Immature natural killer cell (primary cell): ENCODE results near the gene RDH8. TPM values are rescaled to one million over a fixed set of nuclear protein-coding genes. Genes with fewer than 3 reads are reported as not detected.
"Not testable (repeated sequence)": the region's sequence is repeated elsewhere in the genome, so short reads cannot be mapped to it uniquely, and the experiment has no call there.

Experiments used
- DNase-seq, 3 donors: peaks; one replicate each; pipeline ENCODE4 v3.0.0; 2022; ENCODE audit warnings: mixed read lengths in 1 of 3
- H3K27ac Mint-ChIP-seq, 6 donors: one replicate each; pipeline ENCODE4 v1.8.0; 2020; ENCODE audit warnings: mixed read lengths in 6 of 6, mild to moderate bottlenecking in 5 of 6, inconsistent platforms in 4 of 6, moderate library complexity in 3 of 6
- H3K27me3 Mint-ChIP-seq, 3 donors: one replicate each; pipeline ENCODE4 v1.8.0; 2020 to 2021; ENCODE audit warnings: low read depth in 3 of 3, mild to moderate bottlenecking in 3 of 3, mixed read lengths in 3 of 3, moderate library complexity in 3 of 3, inconsistent platforms in 1 of 3
- H3K36me3 Mint-ChIP-seq, 3 donors: one replicate each; pipeline ENCODE4 v1.8.0; 2020; ENCODE audit warnings: mixed read lengths in 3 of 3, inconsistent platforms in 2 of 3, mild to moderate bottlenecking in 2 of 3
- H3K4me1 Mint-ChIP-seq, 2 donors: one replicate each; pipeline ENCODE4 v1.8.0; 2020; ENCODE audit warnings: inconsistent platforms in 2 of 2, mild to moderate bottlenecking in 2 of 2, mixed read lengths in 2 of 2, moderate library complexity in 1 of 2
- H3K4me3 Mint-ChIP-seq, 5 donors: one replicate each; pipeline ENCODE4 v1.8.0; 2020; ENCODE audit warnings: mild to moderate bottlenecking in 5 of 5, mixed read lengths in 5 of 5, inconsistent platforms in 3 of 5, moderate library complexity in 3 of 5
- H3K9me3 Mint-ChIP-seq, 6 donors: one replicate each; pipeline ENCODE4 v1.8.0; 2020; ENCODE audit warnings: mild to moderate bottlenecking in 6 of 6, mixed read lengths in 6 of 6, inconsistent platforms in 4 of 6, moderate library complexity in 3 of 6
- polyA plus RNA-seq, 3 donors: library from polyadenylated mRNA; unstranded; fragments of 300-500 nt; fragmentation: Illumina TruSeq; gene quantifications; one replicate each; pipeline ENCODE4 v1.2.3, GENCODE V29; 2021

RDH8 gene
- polyA plus RNA-seq, 3 donors from 2014 or later = not detected

DNA sequence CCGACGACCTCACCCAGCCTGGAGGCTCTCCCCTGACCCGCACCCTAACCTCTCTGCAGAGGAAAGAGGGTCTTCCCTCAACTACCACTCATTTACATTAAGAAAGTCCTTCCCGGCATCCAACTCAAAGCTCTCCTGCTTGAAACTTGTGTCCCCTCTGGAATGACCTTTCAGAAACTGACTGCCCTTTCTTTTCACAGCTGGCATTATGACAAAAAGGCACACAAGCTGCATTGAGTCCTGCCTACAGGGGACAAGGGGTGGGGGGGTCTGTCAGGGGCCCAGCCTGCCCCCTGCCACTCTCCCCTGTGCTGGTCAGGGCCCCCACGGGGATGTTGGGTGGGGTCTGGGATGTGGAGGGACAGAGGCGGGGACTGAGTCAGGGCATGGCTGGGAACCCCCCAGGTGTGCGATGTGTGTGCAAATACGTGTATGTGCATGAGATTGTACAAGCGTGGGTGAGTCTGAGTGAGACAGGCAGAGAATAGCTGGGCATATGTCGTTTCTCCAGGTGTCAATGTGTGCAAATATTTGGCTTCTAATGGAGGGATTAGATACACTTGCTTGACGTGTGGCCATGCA lies 5.0 kb upstream of the RDH8 start:
- Mint-ChIP-seq H3K36me3 (peaks cover 0 to 1% (median 0%) of the 10 kb centered on the region in 3 donors), H3K4me3 (peak overlapping the region; percentile 44 to 80 (median 57)), H3K9me3 (no peaks in the 10 kb centered on the region), H3K27me3 (peaks cover 16 to 28% (median 24%) of the 10 kb centered on the region in 3 donors), H3K4me1 (peaks cover 55 to 67% of the 10 kb centered on the region in 2 donors), H3K27ac (peak overlapping the region in 5 of 6 donors; percentile 4 to 92 (median 38))
- no peak for DNase-seq

DNA sequence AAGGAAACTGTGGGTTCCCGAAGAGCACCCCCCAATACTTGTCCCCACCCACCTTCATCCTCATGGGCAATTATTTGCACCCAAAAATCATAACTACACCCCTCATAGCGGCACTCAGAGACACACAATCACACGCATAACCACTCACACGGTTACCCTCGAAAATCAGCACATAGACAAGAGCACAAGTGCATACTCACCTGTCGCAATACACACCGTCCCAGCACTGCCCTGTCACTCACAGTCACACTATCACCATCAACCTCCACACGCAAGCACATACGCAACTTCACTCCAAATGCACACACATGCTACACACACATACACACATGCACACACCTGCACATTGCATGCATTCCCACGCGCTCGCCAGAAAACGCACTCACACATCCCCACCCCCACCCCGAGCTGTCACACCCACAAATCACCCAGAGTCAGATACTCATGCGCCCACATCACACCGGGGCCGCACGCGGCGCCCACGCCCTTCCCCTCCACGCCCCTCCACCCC lies 3.5 kb upstream of the RDH8 start:
- Mint-ChIP-seq H3K9me3 (no peaks in the 10 kb centered on the region), H3K4me3 (peak overlapping the region; percentile 78 to 89 (median 84))
- peak in 1 of 3 donors; percentile 36 for DNase-seq

DNA sequence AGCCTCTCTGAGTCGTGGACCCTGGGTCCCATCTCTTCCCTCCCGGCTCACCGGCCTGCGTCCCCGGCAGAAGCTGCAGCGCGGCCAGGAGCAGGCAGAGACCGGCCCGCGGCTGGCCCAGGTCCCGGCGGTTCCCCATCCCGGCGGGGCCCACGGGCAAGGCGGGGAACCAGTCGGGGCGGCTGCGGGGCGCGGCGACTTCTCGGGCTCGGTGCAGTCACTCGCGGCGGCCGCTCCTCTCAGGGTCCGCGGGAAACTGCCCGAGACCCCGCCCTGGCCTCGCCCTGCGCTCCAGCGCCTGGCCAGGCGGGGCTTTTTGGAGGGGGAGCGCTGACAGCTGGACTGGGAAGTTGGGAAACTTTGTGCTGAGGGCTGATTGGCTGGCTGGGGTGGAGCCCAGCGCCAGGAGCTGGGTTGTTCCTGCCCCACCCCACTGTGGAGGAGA lies 3.0 kb upstream of the RDH8 start, which contains the start of gene COL5A3:
TSS of gene COL5A3 (minus strand) at position 258 of the 445 bp plus-strand sequence. CDS start at position 139, 119 bp downstream.
- no peak for DNase-seq
- no peaks in the 10 kb centered on the region for H3K36me3 Mint-ChIP-seq
- peak within 1 kb of the TSS; percentile 78 to 89 (median 84) for H3K4me3 Mint-ChIP-seq
- H3K27me3 Mint-ChIP-seq = peaks cover 16 to 29% (median 24%) of the 10 kb centered on the region in 3 donors
- H3K4me1 Mint-ChIP-seq = peaks cover 46 to 51% of the 10 kb centered on the region in 2 donors
- H3K9me3 Mint-ChIP-seq = no peaks in the 10 kb centered on the region
- peak within 1 kb of the TSS in 4 of 6 donors; percentile 0 to 88 (median 54) for H3K27ac Mint-ChIP-seq

More for the DNA sequence above, 3.5 kb upstream of the RDH8 start:
- H3K36me3 Mint-ChIP-seq = no peaks in the 10 kb centered on the region
- peak overlapping the region in 4 of 6 donors; percentile 0 to 88 (median 54) for H3K27ac Mint-ChIP-seq
- peaks cover 16 to 29% (median 24%) of the 10 kb centered on the region in 3 donors for H3K27me3 Mint-ChIP-seq
- peaks cover 50 to 56% of the 10 kb centered on the region in 2 donors for H3K4me1 Mint-ChIP-seq

- Mint-ChIP-seq H3K36me3 (no peaks in the 10 kb centered on the region), H3K4me3 (peak overlapping the region in 4 of 5 donors; percentile 36 to 51 (median 48)), H3K4me1 (peaks cover 39 to 44% of the 10 kb centered on the region in 2 donors), H3K9me3 (no peaks in the 10 kb centered on the region), H3K27ac (no peak overlapping the region), H3K27me3 (peaks cover 16 to 29% (median 24%) of the 10 kb centered on the region in 3 donors)
- DNase-seq = no peak
These were observed 2.3 kb upstream of the RDH8 start for GRCh38 chr19:10010939-10011338.

- no peak for DNase-seq
- Mint-ChIP-seq H3K4me1 (peaks cover 29 to 34% of the 10 kb centered on the region in 2 donors), H3K4me3 (no peak overlapping the region), H3K27me3 (peaks cover 16 to 26% (median 23%) of the 10 kb centered on the region in 3 donors), H3K9me3 (no peaks in the 10 kb centered on the region), H3K36me3 (no peaks in the 10 kb centered on the region), H3K27ac (no peak overlapping the region)
These were observed 1.3 kb upstream of the RDH8 start for GRCh38 chr19:10011974-10012373.

GRCh38 chr19:10013834-10014618 lies 743 bp downstream of the RDH8 start:
- Mint-ChIP-seq H3K9me3 (no peaks in the 10 kb centered on the region), H3K4me1 (peaks cover 9 to 15% of the 10 kb centered on the region in 2 donors), H3K36me3 (no peaks in the 10 kb centered on the region), H3K27ac (no peak overlapping the region), H3K4me3 (no peak overlapping the region), H3K27me3 (peaks cover 11 to 15% (median 14%) of the 10 kb centered on the region in 3 donors)
- DNase-seq = no peak

- H3K4me1 Mint-ChIP-seq = peaks cover 0 to 1% of the 10 kb centered on the region in 2 donors
- peaks cover under 1 to 5% (median 4%) of the 10 kb centered on the region in 3 donors for H3K27me3 Mint-ChIP-seq
- H3K4me3 Mint-ChIP-seq = no peak overlapping the region
- no peaks in the 10 kb centered on the region for H3K36me3 Mint-ChIP-seq
- H3K27ac Mint-ChIP-seq = no peak overlapping the region
- no peak for DNase-seq
- H3K9me3 Mint-ChIP-seq = peaks cover 0 to 3% (median 0%) of the 10 kb centered on the region in 6 donors
These were observed 5.0 kb downstream of the RDH8 start for GRCh38 chr19:10018263-10018662.

- Mint-ChIP-seq H3K36me3 (no peaks in the 10 kb centered on the region), H3K4me3 (no peak overlapping the region), H3K27ac (no peak overlapping the region), H3K4me1 (peaks cover 0 to 1% of the 10 kb centered on the region in 2 donors), H3K27me3 (peaks cover 0 to 5% (median 4%) of the 10 kb centered on the region in 3 donors), H3K9me3 (peaks cover 0 to 3% (median 0%) of the 10 kb centered on the region in 6 donors)
- DNase-seq = no peak
These were observed 5.5 kb downstream of the RDH8 start for GRCh38 chr19:10018786-10019185.

GRCh38 chr19:10019246-10019645 lies 6.0 kb downstream of the RDH8 start:
- no peak overlapping the region for H3K27ac Mint-ChIP-seq

DNA sequence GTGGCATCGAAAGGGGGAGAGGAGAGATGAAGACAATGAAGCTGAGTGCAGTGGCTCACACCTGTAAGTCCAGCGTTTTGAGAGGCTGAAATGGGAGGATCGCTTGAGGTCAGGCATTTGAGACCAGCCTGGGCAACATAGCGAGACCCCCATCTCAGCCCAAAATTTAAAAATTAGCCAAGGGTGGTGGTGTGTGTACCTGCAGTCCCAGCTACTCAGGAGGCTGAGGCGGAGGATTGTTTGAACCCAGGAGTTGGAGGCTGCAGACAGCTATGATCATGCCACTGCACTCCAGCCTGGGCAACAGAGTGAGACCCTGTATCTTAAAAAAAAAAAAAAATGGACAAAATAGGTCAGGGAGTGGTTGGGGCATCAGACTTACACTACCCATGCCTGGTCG lies 7.6 kb downstream of the RDH8 start:
- Mint-ChIP-seq H3K4me1 (peaks cover 0 to 1% of the 10 kb centered on the region in 2 donors), H3K27me3 (peaks cover 0 to 5% (median 4%) of the 10 kb centered on the region in 3 donors), H3K36me3 (no peaks in the 10 kb centered on the region), H3K9me3 (peaks cover 0 to 3% (median 0%) of the 10 kb centered on the region in 6 donors), H3K27ac (no peak overlapping the region), H3K4me3 (no peak overlapping the region)
- no peak for DNase-seq

More at GRCh38 chr19:10019246-10019645, 6.0 kb downstream of the RDH8 start:
- Mint-ChIP-seq H3K4me3 (no peak overlapping the region), H3K4me1 (peaks cover 0 to 1% of the 10 kb centered on the region in 2 donors), H3K9me3 (peaks cover 0 to 3% (median 0%) of the 10 kb centered on the region in 6 donors), H3K27me3 (peaks cover 0 to 5% (median 4%) of the 10 kb centered on the region in 3 donors), H3K36me3 (no peaks in the 10 kb centered on the region)
- DNase-seq = no peak

DNA sequence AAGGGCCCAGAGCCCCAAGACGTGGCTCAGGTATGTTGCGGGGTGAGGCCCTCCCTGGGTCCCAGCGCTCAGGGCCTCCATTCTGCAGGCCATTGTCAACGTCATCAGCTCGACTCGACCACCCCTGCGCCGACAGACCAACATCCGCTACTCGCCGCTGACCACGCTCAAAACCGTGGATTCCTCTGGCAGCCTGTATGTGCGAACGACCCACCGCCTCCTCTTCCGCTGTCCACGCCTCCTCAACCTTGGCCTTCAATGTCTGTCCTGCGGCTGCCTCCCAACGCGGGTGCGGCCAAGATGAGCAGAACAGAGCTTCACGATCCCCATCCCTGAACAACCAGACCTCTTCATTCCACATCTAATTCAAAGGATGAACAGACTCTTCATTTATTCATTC lies 8.2 kb downstream of the RDH8 start:
- peaks cover 0 to under 1% (median 0%) of the 10 kb centered on the region in 3 donors for H3K36me3 Mint-ChIP-seq
- peak overlapping the region in 1 of 6 donors; percentile 62 for H3K27ac Mint-ChIP-seq
- peaks cover 0 to 3% (median 0%) of the 10 kb centered on the region in 6 donors for H3K9me3 Mint-ChIP-seq
- H3K27me3 Mint-ChIP-seq = peaks cover 0 to 7% (median 4%) of the 10 kb centered on the region in 3 donors
- H3K4me3 Mint-ChIP-seq = no peak overlapping the region
- peaks cover 0 to 1% of the 10 kb centered on the region in 2 donors for H3K4me1 Mint-ChIP-seq
- no peak for DNase-seq

DNA sequence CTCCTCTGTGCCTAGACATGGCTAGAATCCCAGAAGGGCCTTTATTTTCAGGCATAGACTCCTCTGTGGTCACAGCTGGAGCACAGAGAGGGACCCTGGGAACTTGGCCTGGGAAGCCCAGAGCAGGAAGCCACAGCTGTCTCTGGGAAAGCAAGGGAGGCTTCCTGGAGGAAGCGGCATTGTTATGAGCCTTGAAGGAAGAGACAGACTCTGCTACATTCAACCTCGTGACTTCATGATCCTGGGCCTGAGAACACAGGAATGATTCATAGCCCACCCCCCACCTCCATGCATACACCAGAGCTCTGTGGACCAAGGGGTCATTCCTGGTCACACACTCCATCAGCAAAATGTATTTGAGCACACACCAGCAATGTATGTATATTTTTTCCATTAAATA lies 8.6 kb downstream of the RDH8 start:
- Mint-ChIP-seq H3K27ac (peak overlapping the region in 1 of 6 donors; percentile 62), H3K36me3 (peaks cover 0 to 4% (median 0%) of the 10 kb centered on the region in 3 donors), H3K27me3 (peaks cover 0 to 5% (median 4%) of the 10 kb centered on the region in 3 donors), H3K4me1 (peaks cover 0 to 1% of the 10 kb centered on the region in 2 donors), H3K9me3 (peaks cover 0 to 3% (median 0%) of the 10 kb centered on the region in 6 donors), H3K4me3 (no peak overlapping the region)
- DNase-seq = no peak

- not testable (repeated sequence) for H3K36me3 Mint-ChIP-seq, H3K4me1 Mint-ChIP-seq, H3K27ac Mint-ChIP-seq, DNase-seq, H3K4me3 Mint-ChIP-seq, H3K9me3 Mint-ChIP-seq, H3K27me3 Mint-ChIP-seq
These were observed 9.8 kb downstream of the RDH8 start for GRCh38 chr19:10023096-10023495.
